Measurements from ENCODE around the gene MDP1. TPM values are rescaled to one million over a fixed set of nuclear protein-coding genes. Genes with fewer than 3 reads are reported as not detected.

The MDP1 gene
- total RNA-seq, 3 donors from 2014 or later: 11.1 to 14.8 (median 13.2) TPM

- H3K36me3 ChIP-seq (ENCODE audit: low read depth): no peaks in the 10 kb centered on the region
- no peak for TF ChIP-seq CTCF (IDR thresholded peaks at IDR 0.05)
- H3K4me3 ChIP-seq: no peak overlapping the region
- H3K4me1 ChIP-seq (ENCODE audit: low read depth): peaks cover 25% of the 10 kb centered on the region
- no peak for ATAC-seq
- DNase-seq: no peak
- H3K9me3 ChIP-seq: no peaks in the 10 kb centered on the region
- intact Hi-C loops (cut with DNase I, micrococcal nuclease): no loop called here
These were observed 21.5 kb downstream of the MDP1 start for GRCh38 chr14:24194186-24194872.

- no peak for DNase-seq
- Histone ChIP-seq H3K4me1 (ENCODE audit: low read depth) (peaks cover 16% of the 10 kb centered on the region), H3K36me3 (ENCODE audit: low read depth) (no peaks in the 10 kb centered on the region), H3K9me3 (no peaks in the 10 kb centered on the region), H3K4me3 (no peak overlapping the region)
- TF ChIP-seq CTCF (IDR thresholded peaks at IDR 0.05): no peak
- no peak for ATAC-seq
- intact Hi-C loops (cut with DNase I, micrococcal nuclease): no loop called here
These were observed 22.9 kb downstream of the MDP1 start for GRCh38 chr14:24192933-24193332.

GRCh38 chr14:24190416-24190815 is 25.4 kb downstream of the MDP1 start:
- intact Hi-C loops (cut with DNase I, micrococcal nuclease): no loop called here
- H3K4me3 ChIP-seq: no peak overlapping the region
- TF ChIP-seq CTCF (IDR thresholded peaks at IDR 0.05): no peak
- no peaks in the 10 kb centered on the region for H3K9me3 ChIP-seq
- DNase-seq (no peak), ATAC-seq (no peak)
- H3K36me3 ChIP-seq (ENCODE audit: low read depth): no peaks in the 10 kb centered on the region
- H3K4me1 ChIP-seq (ENCODE audit: low read depth): peaks cover 12% of the 10 kb centered on the region

GRCh38 chr14:24189460-24189859 is 26.4 kb downstream of the MDP1 start:
- no peak for TF ChIP-seq CTCF (IDR thresholded peaks at IDR 0.05)
- ATAC-seq (no peak), DNase-seq (no peak)
- peaks cover 8% of the 10 kb centered on the region for H3K4me1 ChIP-seq (ENCODE audit: low read depth)
- intact Hi-C loops (cut with DNase I, micrococcal nuclease): no loop called here
- no peaks in the 10 kb centered on the region for H3K36me3 ChIP-seq (ENCODE audit: low read depth)
- no peak overlapping the region for H3K4me3 ChIP-seq
- no peaks in the 10 kb centered on the region for H3K9me3 ChIP-seq

- DNase-seq (no peak), ATAC-seq (no peak)
- no peaks in the 10 kb centered on the region for H3K9me3 ChIP-seq
- H3K36me3 ChIP-seq (ENCODE audit: low read depth): no peaks in the 10 kb centered on the region
- peak overlapping the region; percentile 20 for H3K4me3 ChIP-seq
- intact Hi-C loops (cut with DNase I, micrococcal nuclease): no loop called here
- H3K4me1 ChIP-seq (ENCODE audit: low read depth): peaks cover 7% of the 10 kb centered on the region
- TF ChIP-seq CTCF (IDR thresholded peaks at IDR 0.05): no peak
These were observed 26.8 kb downstream of the MDP1 start for GRCh38 chr14:24189059-24189375.

All from mucosa of descending colon (tissue), 3 donors.